ENCODE results near the gene EDEM1. TPM values are rescaled to one million over a fixed set of nuclear protein-coding genes. Genes with fewer than 3 reads are reported as not detected.
"Not testable (repeated sequence)": the region's sequence is repeated elsewhere in the genome, so short reads cannot be mapped to it uniquely, and the experiment has no call there.

Gene EDEM1
- total RNA-seq, 1 donor from 2014 or later = 24.1 TPM

DNA sequence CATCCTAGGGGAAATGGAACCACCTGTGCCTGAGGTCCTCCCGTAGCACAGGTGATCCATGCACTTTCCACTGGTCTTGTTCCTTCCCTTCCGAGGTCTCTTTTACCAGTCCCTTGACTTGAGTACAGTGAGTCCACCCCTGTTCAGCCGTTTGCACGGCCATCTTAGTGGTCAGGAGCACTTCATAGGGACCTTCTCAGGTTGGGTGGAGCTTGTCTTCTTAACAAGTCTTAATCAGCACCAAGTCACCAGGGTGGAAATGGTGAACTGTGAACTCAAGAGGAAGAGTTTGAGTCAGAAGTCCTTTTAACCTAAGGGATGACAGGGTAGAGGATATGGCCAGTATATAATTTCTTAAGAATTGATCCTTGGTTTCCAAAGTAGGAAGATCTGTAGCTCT is 44.0 kb upstream of the EDEM1 start:
- Mint-ChIP-seq H3K27ac (no peak overlapping the region), H3K4me1 (ENCODE audit: low read depth) (no peaks in the 10 kb centered on the region), H3K9me3 (ENCODE audit: low read depth) (peaks cover 50% of the 10 kb centered on the region), H3K4me3 (ENCODE audit: low read depth) (no peak overlapping the region), H3K36me3 (ENCODE audit: insufficient read depth) (peaks cover 57% of the 10 kb centered on the region), H3K27me3 (no peaks in the 10 kb centered on the region)
- TF ChIP-seq, protein P1, sequence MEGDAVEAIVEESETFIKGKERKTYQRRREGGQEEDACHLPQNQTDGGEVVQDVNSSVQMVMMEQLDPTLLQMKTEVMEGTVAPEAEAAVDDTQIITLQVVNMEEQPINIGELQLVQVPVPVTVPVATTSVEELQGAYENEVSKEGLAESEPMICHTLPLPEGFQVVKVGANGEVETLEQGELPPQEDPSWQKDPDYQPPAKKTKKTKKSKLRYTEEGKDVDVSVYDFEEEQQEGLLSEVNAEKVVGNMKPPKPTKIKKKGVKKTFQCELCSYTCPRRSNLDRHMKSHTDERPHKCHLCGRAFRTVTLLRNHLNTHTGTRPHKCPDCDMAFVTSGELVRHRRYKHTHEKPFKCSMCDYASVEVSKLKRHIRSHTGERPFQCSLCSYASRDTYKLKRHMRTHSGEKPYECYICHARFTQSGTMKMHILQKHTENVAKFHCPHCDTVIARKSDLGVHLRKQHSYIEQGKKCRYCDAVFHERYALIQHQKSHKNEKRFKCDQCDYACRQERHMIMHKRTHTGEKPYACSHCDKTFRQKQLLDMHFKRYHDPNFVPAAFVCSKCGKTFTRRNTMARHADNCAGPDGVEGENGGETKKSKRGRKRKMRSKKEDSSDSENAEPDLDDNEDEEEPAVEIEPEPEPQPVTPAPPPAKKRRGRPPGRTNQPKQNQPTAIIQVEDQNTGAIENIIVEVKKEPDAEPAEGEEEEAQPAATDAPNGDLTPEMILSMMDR (IDR thresholded peaks at IDR 0.05; ENCODE audit: unreplicated experiment) = no peak
- no peak for DNase-seq (ENCODE audit: low spot score, unreplicated experiment)

DNA sequence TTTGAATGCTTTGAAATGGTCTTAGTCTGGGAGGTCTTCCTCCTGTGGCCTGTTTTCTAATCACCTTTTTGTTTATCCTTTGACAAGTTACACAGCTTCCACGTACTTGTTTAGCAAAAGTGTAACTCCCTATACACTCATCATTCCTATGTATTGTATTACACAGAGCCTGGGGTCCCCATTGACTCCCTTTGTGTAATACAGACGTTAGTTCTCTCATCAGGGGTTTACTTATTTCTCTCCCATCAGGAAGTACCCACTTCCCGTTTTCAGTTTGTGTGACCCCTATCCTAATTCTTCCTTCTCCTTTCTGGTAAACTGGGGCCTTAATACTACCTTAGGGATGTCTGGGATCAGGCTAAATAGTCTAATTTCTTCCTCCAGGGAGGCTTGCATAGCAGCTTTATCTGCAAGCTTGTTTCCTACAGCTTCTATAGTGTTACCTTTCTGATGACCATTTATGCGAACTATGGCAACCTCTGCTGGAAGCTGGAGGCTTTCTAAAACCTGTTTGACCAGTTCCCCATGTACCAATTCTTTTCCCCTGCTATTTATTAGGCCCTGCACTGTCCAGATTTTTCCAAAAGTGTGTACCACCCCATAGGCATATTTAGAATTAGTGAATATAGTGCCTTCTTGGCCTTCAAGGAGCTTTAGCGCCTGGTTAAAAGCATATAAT is 43.1 kb upstream of the EDEM1 start:
- no peak for DNase-seq (ENCODE audit: low spot score, unreplicated experiment)
- no peaks in the 10 kb centered on the region for H3K27me3 Mint-ChIP-seq
- H3K4me1 Mint-ChIP-seq (ENCODE audit: low read depth) = no peaks in the 10 kb centered on the region
- TF ChIP-seq, protein P1 (IDR thresholded peaks at IDR 0.05; ENCODE audit: unreplicated experiment) = no peak
- H3K4me3 Mint-ChIP-seq (ENCODE audit: low read depth) = no peak overlapping the region
- H3K9me3 Mint-ChIP-seq (ENCODE audit: low read depth) = peaks cover 50% of the 10 kb centered on the region
- no peak overlapping the region for H3K27ac Mint-ChIP-seq
- peaks cover 60% of the 10 kb centered on the region for H3K36me3 Mint-ChIP-seq (ENCODE audit: insufficient read depth)

DNA sequence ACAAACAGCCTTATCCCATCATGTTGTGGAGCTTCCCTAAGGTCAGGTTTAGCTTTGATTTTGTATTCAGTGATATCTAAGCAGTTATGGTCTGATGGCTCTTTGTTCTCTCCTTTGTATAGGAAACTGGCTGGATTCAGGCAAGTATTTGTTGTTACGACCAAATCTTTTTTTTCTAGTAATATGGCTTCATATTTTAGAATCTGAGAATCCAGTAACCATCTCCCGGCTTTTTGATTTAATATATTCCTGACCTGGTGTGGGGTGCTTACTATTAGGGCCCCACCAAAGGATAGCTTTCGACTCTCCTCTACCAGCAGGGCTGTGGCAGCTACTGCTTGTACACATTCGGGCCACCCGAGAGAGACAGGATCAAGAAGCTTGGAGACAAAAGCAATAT is 42.4 kb upstream of the EDEM1 start:
- TF ChIP-seq, protein P1 (IDR thresholded peaks at IDR 0.05; ENCODE audit: unreplicated experiment) = no peak
- no peaks in the 10 kb centered on the region for H3K4me1 Mint-ChIP-seq (ENCODE audit: low read depth)
- H3K36me3 Mint-ChIP-seq (ENCODE audit: insufficient read depth) = peaks cover 63% of the 10 kb centered on the region
- no peak overlapping the region for H3K4me3 Mint-ChIP-seq (ENCODE audit: low read depth)
- no peak for DNase-seq (ENCODE audit: low spot score, unreplicated experiment)
- no peak overlapping the region for H3K27ac Mint-ChIP-seq
- H3K27me3 Mint-ChIP-seq = no peaks in the 10 kb centered on the region
- H3K9me3 Mint-ChIP-seq (ENCODE audit: low read depth) = peaks cover 50% of the 10 kb centered on the region

DNA sequence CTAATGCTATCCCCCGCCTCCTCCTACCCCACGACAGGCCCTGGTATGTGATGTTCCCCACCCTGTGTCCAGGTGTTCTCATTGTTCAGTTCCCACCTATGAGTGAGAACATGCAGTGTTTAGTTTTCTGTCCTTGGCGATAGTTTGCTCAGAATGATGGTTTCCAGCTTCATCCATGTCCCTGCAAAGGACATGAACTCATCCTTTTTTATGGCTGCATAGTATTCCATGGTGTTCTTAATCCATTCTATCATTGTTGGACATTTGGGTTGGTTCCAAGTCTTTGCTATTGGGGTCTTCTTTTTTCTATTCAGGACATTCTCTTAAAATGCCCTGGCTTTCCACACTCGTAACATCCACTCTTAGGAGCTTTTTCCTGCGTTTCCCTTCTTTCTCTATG is 40.4 kb upstream of the EDEM1 start:
- H3K36me3 Mint-ChIP-seq (ENCODE audit: insufficient read depth) = peaks cover 53% of the 10 kb centered on the region

DNA sequence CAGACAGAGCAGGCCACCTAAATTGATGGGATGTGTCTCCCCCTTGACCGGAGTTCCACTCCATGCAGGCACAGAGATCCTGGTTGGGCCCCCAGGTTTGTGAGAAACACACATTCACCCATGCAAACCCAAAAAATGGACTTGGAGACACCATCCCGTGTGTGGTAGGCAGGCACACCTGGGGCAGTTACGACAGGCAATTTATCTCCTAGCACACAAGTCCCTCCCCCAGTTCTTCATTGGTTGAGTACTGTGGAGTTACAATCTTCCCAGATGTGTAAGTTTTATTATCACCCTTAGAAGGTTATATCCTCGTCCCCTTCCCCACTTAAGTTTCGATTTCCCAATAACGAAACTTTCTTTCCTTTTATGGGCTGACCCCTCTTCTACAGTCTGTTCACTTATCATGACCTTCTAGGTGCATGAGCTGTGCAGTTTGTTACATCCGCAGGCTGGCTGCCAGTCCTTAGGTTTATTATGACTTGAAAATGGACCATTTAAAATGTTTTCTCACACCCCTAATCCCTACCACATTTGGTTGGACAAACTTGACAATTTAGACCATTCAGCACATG is 38.1 kb upstream of the EDEM1 start:
- peaks cover 34% of the 10 kb centered on the region for H3K36me3 Mint-ChIP-seq (ENCODE audit: insufficient read depth)

More for the DNA sequence above, 40.4 kb upstream of the EDEM1 start:
- not testable (repeated sequence) for H3K4me1 Mint-ChIP-seq (ENCODE audit: low read depth); H3K4me3 Mint-ChIP-seq (ENCODE audit: low read depth); DNase-seq (ENCODE audit: low spot score, unreplicated experiment); H3K27me3 Mint-ChIP-seq; H3K27ac Mint-ChIP-seq
- H3K9me3 Mint-ChIP-seq (ENCODE audit: low read depth) = peaks cover 46% of the 10 kb centered on the region

More for the DNA sequence above, 38.1 kb upstream of the EDEM1 start:
- H3K4me3 Mint-ChIP-seq (ENCODE audit: low read depth) = no peak overlapping the region
- H3K4me1 Mint-ChIP-seq (ENCODE audit: low read depth) = no peaks in the 10 kb centered on the region
- no peak for DNase-seq (ENCODE audit: low spot score, unreplicated experiment)
- TF ChIP-seq, protein P1 (IDR thresholded peaks at IDR 0.05; ENCODE audit: unreplicated experiment) = no peak
- peaks cover 29% of the 10 kb centered on the region for H3K9me3 Mint-ChIP-seq (ENCODE audit: low read depth)
- H3K27ac Mint-ChIP-seq = peak overlapping the region; percentile 67
- no peaks in the 10 kb centered on the region for H3K27me3 Mint-ChIP-seq
